GM18508 (cell line): ENCODE measurements around the gene TGM2.

Source experiments
- ATAC-seq: cut with Tn5 transposase; IDR thresholded peaks from one replicate; pipeline ENCODE4 v1.9.1; 2021; ENCODE audit warnings: moderate number of reproducible peaks; ENCODE audit not compliant: insufficient read depth, unreplicated experiment

TGM2 gene

GRCh38 chr20:38162878-38163875 is 1.9 kb downstream of the TGM2 start:
- no peak for ATAC-seq

- no peak for ATAC-seq
These were observed 2.9 kb downstream of the TGM2 start for GRCh38 chr20:38162149-38162548.

DNA sequence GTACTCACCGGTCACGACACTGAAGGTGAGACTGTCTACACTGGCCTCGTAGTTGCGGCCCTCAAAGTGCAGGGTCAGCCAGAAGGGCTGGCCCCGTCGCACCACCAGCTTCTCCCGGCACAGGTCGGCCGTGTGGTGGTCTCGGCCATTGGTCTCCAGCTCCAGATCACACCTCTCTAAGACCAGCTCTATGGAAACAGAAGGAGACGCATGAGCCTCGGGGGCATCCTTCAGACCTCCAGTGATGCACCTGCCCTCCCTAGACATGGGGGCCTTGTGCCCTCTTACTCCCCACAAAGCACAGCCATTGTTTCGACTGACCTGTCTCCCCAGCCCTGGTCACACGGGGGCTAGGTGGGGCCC is 3.7 kb downstream of the TGM2 start:
- ATAC-seq, result no peak

GRCh38 chr20:38159957-38160756 is 4.9 kb downstream of the TGM2 start:
- no peak for ATAC-seq

DNA sequence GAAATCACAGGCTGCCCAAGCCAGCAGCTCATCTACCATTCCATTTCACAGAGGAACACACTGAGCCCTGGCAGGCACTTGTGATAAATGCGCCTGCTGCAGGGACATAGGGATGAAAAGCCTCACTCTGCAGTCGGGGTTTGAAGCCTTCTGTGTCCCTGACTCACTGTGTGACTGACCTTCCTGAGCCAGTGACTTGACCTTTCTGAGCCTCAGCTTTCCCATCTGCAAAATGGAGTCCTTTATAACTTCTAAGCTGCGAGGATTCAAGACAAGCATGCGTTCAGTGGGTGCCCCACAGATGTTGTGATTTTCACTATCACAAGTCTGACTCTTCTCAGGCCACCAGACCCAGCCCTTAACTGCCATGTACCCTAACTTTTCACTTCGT is 5.5 kb downstream of the TGM2 start:
- no peak for ATAC-seq

DNA sequence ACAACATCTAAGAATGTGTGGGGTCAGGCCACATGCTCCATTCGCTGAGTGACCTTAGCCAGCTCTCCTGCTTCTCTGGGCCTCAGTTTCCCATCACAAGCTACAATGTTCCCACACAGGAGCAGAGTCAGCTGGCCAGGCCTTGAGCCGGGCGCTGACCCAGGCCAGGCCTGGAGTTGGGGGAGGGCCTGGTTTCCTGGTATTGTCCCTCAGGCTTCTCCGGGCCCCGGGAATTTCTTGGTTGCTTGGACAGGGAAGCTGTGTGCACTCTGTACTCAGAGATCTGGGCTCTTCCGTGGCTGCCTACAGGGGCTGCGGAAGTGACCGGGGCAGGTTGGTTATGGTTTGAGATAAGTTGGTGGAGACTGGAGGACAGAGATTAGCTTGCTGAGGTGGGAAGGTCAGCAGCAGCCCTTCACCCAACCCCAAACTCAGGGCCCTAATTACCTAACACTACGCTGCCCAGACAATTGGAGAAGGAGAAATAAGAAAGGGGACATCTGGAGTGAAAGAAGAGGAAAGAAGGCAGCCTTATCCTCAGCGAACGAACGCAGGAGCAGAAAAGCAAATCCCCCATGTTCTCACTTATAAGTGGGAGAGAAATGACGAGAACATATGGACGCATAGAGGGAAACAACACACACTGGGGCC is 6.2 kb downstream of the TGM2 start:
- no peak for ATAC-seq

- ATAC-seq, result no peak
These were observed 7.2 kb downstream of the TGM2 start for GRCh38 chr20:38157635-38158495.

GRCh38 chr20:38156888-38157634 is 8.0 kb downstream of the TGM2 start:
- no peak for ATAC-seq

DNA sequence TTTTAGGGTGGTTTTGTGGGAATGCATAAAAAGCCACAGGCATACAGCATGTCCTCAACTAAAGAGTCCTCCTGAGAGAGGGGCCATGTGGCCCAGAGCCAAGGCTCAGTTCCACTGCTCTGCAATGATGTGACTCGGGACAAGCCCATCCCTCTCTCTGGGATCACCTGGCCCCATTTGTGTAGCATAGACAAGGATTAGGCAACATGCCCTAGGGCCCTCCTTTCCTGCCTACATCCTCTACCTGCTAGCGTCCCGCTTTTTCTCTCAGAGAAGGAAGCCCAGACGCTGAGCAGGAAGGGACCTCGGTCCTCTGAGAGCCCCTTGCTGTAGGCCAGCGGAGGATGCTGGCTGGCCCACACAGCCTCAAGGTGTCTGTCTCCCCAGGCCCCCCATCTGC is 8.8 kb downstream of the TGM2 start:
- no peak for ATAC-seq

DNA sequence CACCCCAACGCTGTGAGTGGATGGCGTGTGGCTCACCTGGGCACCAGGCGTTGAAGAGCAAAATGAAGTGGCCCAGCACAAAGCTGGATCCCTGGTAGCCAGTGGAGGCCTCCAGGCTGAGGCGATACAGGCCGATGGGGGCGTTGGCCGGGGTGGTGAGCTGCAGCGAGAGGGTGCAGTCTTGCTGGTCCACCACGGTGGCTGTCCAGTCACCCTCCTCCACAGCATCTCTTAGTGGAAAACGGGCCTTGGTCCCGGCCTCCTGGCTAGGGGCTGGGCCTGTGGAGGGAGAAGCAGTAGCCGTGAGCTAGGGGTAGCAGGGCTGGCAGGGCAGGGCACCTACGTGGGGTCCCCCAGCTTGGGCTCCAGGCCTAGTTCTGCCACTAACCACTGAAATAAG is 9.3 kb downstream of the TGM2 start:
- no peak for ATAC-seq

DNA sequence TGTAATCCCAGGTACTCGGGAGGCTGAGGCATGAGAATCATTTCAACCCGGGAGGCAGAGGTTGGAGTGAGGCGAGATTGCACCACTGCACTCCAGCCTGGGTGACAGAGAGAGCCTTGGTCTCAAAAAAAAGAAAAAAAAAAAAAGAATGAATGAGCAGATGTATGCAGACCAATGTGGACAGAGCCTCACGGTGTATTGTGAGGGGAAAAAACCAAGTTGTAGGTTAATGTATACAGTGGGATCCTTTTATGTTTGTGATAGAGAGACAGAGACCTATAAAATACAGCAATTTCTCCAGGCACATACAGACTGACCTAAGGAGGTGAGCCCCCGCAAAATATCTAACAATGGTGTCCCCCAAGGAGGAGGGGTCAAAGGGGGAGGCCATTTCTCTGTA is 11.7 kb downstream of the TGM2 start:
- ATAC-seq, result no peak

DNA sequence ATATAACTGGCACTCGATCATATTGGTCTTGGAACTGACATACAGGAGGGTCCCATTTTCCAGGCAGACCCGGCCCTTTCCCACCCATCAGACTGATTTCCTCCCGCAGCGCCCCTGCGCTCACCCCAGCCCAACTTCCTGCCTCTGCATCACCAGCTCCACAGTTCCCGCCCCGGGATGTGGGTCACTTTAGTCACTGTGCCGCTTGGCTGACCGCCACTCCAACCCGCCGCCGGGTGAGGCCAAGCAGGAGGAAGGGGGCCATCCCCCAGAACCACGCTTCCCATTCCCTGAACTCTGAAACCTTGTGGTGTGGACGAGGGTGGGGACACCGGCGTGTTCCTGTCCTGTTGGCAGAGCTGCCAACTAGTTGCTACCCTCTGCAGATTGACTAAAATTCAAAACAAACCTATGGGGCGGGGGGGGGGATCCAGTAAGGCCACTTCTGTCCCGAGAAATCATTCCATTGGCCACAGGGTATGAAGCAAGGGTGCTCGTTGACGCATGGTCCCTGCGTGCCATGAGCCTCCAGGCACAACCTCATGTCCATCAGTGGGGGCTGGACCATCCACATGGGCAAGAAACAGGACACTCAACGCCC is 12.3 kb downstream of the TGM2 start:
- no peak for ATAC-seq

DNA sequence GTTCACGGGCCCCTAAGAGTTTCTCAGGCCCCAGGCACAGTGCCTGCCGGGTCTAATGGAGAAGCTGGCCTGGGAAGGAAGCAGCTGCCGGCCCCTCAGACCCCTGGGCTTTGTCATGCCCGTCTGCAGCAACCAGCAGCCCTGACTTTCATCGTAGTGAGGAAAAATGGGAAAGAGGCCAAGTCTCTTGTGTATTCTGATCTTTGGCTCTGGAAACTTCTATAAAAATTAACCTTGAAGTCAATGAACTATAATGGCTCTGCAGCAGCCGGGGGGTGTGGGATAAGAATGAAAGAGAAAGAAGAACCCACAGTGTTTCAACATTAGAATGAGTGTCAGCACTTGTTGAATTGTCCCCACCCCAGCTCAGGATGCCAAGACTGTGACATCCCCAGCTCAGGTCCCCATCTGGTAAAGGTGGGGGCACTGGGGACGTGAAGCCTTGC is 12.9 kb downstream of the TGM2 start:
- ATAC-seq, result no peak

DNA sequence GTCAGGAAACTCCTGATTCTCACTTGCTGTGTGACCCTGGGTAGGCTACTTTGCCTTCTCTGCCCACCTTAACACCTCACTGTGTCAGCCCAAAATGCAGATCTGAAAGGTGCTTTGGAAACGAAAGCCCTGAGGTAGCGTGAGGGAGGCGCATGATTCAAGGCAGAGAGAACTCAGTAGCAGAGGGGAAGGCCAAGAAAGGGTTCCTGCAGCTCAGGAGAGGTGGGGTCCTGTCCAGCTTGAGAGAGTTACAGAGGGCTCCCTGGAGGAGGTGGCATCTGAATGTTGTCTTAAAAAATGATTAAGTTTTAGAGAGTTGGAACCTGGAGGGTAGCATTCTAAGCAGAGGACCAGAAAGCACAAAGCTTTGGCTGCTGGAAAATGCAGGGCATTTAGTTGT is 13.6 kb downstream of the TGM2 start:
- ATAC-seq, result no peak

DNA sequence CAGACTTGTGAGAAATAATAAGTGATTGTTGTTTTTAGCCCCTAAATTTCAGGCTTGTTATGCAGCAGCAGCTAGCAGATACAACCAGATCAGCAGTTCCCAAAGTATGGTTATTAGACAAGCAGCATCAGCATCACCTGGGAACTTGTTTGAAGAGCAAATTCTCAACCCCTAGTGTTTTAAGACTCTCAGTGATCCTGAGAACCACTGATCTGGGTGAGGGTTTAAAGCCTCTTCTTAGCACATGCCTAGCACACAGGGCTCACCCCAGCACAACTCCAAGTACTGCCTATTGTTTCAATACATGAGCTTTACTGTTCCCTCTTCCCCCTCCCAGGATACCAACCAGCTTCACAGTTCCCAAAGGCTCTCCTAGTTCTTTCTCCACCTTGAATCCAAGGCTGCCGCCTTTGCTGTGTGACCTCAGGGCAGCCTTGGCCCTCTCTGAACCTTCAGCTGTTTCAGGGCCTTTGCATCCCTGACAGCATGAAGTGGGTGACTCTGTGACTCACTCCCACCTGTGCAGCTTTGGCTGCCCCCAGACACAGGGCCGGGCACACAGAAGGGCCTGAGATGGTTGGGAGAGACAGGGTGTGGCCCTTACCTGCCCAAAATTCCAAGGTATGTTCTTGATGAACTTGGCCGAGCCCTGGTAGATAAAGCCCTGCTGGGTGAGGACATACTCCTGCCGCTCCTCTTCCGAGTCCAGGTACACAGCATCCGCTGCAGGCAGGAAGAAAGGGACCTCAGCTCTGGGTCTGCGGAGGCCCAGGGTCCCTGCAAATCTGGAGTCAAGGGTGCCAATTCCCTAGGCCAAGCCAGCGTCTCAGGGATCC is 14.5 kb downstream of the TGM2 start:
- no peak for ATAC-seq

DNA sequence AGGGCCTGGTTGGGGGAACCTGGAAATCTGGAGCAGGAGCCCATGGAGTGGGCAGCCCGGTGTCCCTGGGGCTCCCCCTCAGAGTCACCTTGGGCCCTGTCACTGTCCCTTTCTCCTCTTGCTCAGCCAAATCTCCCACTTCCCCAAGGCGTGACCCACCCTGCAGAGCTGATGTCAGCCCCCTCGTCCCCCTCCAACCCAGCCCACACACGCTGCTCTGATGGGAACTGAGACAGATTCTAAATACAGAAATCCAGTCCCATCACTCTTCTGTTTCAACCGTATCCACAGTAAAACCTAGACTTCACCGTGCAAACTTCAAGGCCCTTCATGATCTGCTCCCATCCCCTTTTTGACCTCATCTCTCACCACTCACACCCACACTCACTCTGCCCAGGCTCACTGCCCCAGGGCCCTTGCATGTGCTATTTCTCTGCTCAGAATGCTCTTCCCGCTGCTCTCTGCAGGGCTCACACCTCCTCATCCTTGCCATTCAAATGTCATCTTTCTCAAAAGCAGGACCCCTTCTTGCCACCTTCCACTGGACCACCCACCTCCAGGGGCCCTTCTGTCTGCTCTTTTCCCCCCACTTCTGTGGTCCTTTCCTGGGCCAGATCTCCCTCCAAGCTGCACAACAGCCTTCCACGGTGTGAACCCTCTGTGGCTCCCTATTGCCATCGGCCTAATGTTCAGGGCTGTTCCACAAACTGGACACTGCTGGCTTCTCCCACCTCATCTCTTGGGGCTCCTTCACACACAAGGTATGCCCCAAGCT is 16.6 kb downstream of the TGM2 start:
- ATAC-seq, result no peak

DNA sequence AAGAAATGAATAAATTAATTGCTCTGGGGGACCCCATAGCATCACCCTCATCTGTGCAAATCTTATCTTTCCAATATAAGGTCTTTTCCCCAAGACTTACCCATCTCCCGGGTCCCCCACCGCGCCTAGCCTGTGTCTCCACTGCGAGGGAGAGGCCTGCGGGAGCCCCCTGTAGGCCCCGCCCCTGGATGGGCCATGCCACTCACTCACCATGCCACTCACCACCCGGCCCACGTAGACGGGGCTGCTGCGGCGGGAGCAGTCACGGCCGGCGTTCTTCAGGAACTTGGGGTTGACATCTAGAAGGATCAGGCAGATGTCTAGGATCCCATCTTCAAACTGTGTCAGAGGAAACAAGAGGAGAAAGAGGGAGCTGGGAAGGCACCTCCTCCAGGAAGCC is 17.3 kb downstream of the TGM2 start:
- ATAC-seq, result no peak
